ENCODE data around the gene ZNF304. TPM values are rescaled to one million over a fixed set of nuclear protein-coding genes. Genes with fewer than 3 reads are reported as not detected.

The ZNF304 gene
- total RNA-seq, 1 experiment from 2014 or later: 6.2 TPM

DNA sequence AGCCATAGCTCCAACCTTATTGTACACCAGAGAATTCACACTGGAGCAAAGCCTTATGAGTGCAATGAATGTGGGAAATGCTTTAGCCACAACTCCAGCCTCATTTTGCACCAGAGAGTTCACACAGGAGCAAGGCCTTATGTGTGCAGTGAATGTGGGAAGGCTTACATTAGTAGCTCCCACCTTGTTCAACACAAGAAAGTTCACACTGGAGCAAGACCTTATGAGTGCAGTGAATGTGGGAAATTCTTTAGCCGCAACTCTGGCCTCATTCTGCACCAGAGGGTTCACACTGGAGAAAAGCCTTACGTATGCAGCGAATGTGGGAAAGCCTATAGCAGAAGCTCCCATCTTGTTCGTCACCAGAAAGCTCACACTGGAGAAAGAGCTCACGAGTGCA is 6.3 kb downstream of the ZNF304 start:
- DNase-seq: no peak
- intact Hi-C loops (cut with micrococcal nuclease; ENCODE audit: unreplicated experiment): no loop called here
- Mint-ChIP-seq H3K4me3 (ENCODE audit: low read depth, unreplicated experiment) (no peak overlapping the region), H3K27me3 (ENCODE audit: unreplicated experiment) (no peaks in the 10 kb centered on the region), H3K36me3 (ENCODE audit: insufficient read depth, unreplicated experiment) (peaks cover 15% of the 10 kb centered on the region), H3K27ac (ENCODE audit: unreplicated experiment) (no peak overlapping the region), H3K4me1 (ENCODE audit: low read depth, unreplicated experiment) (peaks cover 3% of the 10 kb centered on the region), H3K9me3 (ENCODE audit: low read depth, unreplicated experiment) (peaks cover 23% of the 10 kb centered on the region)
- CTCF ChIA-PET: no interaction called here
- no peak for TF ChIP-seq CTCF (IDR thresholded peaks at IDR 0.05; ENCODE audit: unreplicated experiment)
- no TSS peak for BruUV-seq (replicated peaks)

DNA sequence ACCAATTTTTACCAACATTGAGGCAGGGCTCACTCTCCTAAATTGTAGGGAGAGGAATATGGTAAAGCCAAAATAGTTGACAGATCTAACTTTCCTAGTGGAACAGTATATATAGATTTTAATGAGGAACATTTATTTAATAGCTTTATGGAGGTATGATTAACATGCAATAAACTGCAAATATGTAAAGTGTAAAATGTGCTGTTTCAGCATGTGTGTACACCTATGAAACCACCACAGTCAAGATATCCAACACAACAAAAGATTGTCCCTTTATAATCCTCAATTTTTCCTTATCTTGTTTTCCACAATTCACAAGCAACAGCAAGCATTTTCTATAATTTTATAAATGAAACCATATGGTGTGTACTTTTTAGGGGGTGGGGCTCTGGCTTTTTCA is 8.2 kb downstream of the ZNF304 start:
- H3K4me1 Mint-ChIP-seq (ENCODE audit: low read depth, unreplicated experiment): peaks cover 19% of the 10 kb centered on the region

GRCh38 chr19:57362419-57362818 is 11.3 kb downstream of the ZNF304 start:
- H3K36me3 Mint-ChIP-seq (ENCODE audit: insufficient read depth, unreplicated experiment): peaks cover 38% of the 10 kb centered on the region
- H3K4me3 Mint-ChIP-seq (ENCODE audit: low read depth, unreplicated experiment): peak overlapping the region; percentile 91
- H3K27ac Mint-ChIP-seq (ENCODE audit: unreplicated experiment): peak overlapping the region; percentile 99
- peaks cover 12% of the 10 kb centered on the region for H3K9me3 Mint-ChIP-seq (ENCODE audit: low read depth, unreplicated experiment)
- no TSS peak for BruUV-seq (replicated peaks)
- intact Hi-C loops (cut with micrococcal nuclease; ENCODE audit: unreplicated experiment): loop anchor here (5.0 kb wide), 1 partner anchor 40 kb away; the partner anchor contains the start of gene ZNF543
- CTCF ChIA-PET: interaction anchor here (1.3 kb wide), 1 partner anchor 27 kb away, joined by 5 read pairs; the partner anchor contains the start of gene ZNF548
- no peak for TF ChIP-seq CTCF (IDR thresholded peaks at IDR 0.05; ENCODE audit: unreplicated experiment)
- no peak for DNase-seq
- peaks cover 21% of the 10 kb centered on the region for H3K4me1 Mint-ChIP-seq (ENCODE audit: low read depth, unreplicated experiment)
- H3K27me3 Mint-ChIP-seq (ENCODE audit: unreplicated experiment): no peaks in the 10 kb centered on the region

More for the DNA sequence above, 8.2 kb downstream of the ZNF304 start:
- BruUV-seq (replicated peaks): no TSS peak
- H3K27ac Mint-ChIP-seq (ENCODE audit: unreplicated experiment): no peak overlapping the region
- no peak for DNase-seq
- CTCF ChIA-PET: no interaction called here
- H3K4me3 Mint-ChIP-seq (ENCODE audit: low read depth, unreplicated experiment): no peak overlapping the region
- intact Hi-C loops (cut with micrococcal nuclease; ENCODE audit: unreplicated experiment): no loop called here
- H3K9me3 Mint-ChIP-seq (ENCODE audit: low read depth, unreplicated experiment): peaks cover 20% of the 10 kb centered on the region
- H3K36me3 Mint-ChIP-seq (ENCODE audit: insufficient read depth, unreplicated experiment): peaks cover 28% of the 10 kb centered on the region
- no peak for TF ChIP-seq CTCF (IDR thresholded peaks at IDR 0.05; ENCODE audit: unreplicated experiment)
- H3K27me3 Mint-ChIP-seq (ENCODE audit: unreplicated experiment): no peaks in the 10 kb centered on the region

DNA sequence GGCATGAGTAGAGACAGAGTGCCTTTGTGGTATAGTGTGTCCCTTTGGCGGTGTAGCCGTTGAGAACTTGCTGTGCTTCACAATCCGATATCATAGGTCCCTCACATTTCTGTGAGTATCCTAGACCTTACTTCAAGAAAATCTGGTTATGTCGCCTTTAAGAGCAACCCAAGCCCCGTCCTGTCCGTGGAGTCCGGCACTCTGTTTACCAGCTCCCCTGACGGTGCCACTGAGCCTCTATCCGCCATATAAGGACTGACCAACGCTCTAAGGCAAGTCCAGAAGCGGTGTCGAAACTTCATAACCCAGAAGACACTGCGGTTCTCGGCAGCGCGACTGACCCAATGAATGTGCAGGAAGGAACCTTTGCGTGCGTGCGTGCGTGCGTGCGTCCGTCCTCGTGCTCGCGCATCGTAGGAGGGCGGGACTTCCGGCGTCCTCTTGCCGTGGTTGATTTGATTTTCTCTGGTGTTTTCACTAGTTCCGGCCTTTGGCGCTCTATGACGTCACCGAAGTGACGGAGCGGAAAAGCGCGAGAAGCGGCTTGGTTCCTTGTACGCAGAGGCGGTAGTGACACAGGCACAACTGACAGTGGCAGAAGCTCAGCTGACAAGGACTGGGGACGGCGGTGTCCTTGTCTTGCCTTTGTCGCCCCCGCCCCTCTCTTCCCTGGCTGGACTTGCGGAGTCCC is 12.1 kb downstream of the ZNF304 start, which contains the start of the genes TRAPPC2B and ZNF547:
Gene TRAPPC2B, plus strand, starts transcription at position 555 of the 691 bp plus-strand sequence. CDS start 1,283 bp downstream, outside the sequence.
Gene ZNF547, plus strand, starts transcription at position 555 of the 691 bp plus-strand sequence. CDS start 5,005 bp downstream, outside the sequence.
- Mint-ChIP-seq H3K36me3 (ENCODE audit: insufficient read depth, unreplicated experiment) (peaks cover 38% of the 10 kb centered on the region), H3K27me3 (ENCODE audit: unreplicated experiment) (no peaks in the 10 kb centered on the region), H3K27ac (ENCODE audit: unreplicated experiment) (peak within 1 kb of the TSS; percentile 99), H3K9me3 (ENCODE audit: low read depth, unreplicated experiment) (peaks cover 12% of the 10 kb centered on the region), H3K4me3 (ENCODE audit: low read depth, unreplicated experiment) (peak within 1 kb of the TSS; percentile 91), H3K4me1 (ENCODE audit: low read depth, unreplicated experiment) (peaks cover 21% of the 10 kb centered on the region)
- intact Hi-C loops (cut with micrococcal nuclease; ENCODE audit: unreplicated experiment): loop anchor here (1.0 to 5.0 kb wide), 2 partner anchors 26 to 41 kb away; partner anchors contain the start of genes ZNF543 and ZNF548
- BruUV-seq (replicated peaks): no TSS peak
- DNase-seq: peak; percentile 99
- TF ChIP-seq CTCF (IDR thresholded peaks at IDR 0.05; ENCODE audit: unreplicated experiment): no peak
- CTCF ChIA-PET: interaction anchor here (1.3 kb wide), 1 partner anchor 26 kb away, joined by 5 read pairs; the partner anchor contains the start of gene ZNF548

Data from Calu3 (cell line).